Activated CD8-positive, alpha-beta T cell treated with anti-CD3 and anti-CD28 coated beads for 36 hours (primary cell): ENCODE results near the gene TNS3. TPM values are rescaled to one million over a fixed set of nuclear protein-coding genes. Genes with fewer than 3 reads are reported as not detected.

ENCODE experiments used
- ATAC-seq: fragments of 200-7000 bp; cut with Tn5 transposase; one replicate; pipeline ENCODE4 v1.10.0; 2021; ENCODE audit warnings: mild to moderate bottlenecking, moderate library complexity
- CTCF ChIA-PET: fragments of 350-600 bp; sonication (Branson Sonifier 250); formaldehyde crosslinking; loops from one replicate; lab custom pipeline; 2021; ENCODE audit warnings: antibody characterized with exemption; lab: Charles Lee
- POLR2A ChIA-PET: fragments of 350-600 bp; sonication (Branson Sonifier 250); formaldehyde crosslinking; loops from one replicate; lab custom pipeline; 2021; ENCODE audit warnings: antibody characterized with exemption; lab: Charles Lee
- DNase-seq: peaks from one replicate; pipeline ENCODE4 v3.0.0-alpha.2; 2020
- H3K27ac Mint-ChIP-seq: one replicate; pipeline ENCODE4 v1.8.0; 2021; ENCODE audit warnings: mild to moderate bottlenecking, mixed read lengths
- H3K27me3 Mint-ChIP-seq: one replicate; pipeline ENCODE4 v1.8.0; 2021; ENCODE audit warnings: mixed read lengths
- H3K36me3 Mint-ChIP-seq: one replicate; pipeline ENCODE4 v1.8.0; 2021; ENCODE audit warnings: low read depth, mixed read lengths
- H3K4me1 Mint-ChIP-seq: one replicate; pipeline ENCODE4 v1.8.0; 2021; ENCODE audit warnings: low read depth, mixed read lengths
- H3K4me3 Mint-ChIP-seq: one replicate; pipeline ENCODE4 v1.8.0; 2021; ENCODE audit warnings: mild to moderate bottlenecking, moderate library complexity, mixed read lengths
- H3K9me3 Mint-ChIP-seq: one replicate; pipeline ENCODE4 v1.8.0; 2021; ENCODE audit warnings: mixed read lengths
- CTCF ChIP-seq: fragments of 200-600 bp; IDR thresholded peaks from one replicate; pipeline ENCODE4 v1.8.0; 2022; ENCODE audit warnings: antibody characterized with exemption, mild to moderate bottlenecking
- intact Hi-C: fragments of 100-400 bp; cut with micrococcal nuclease; formaldehyde crosslinking; loops from one replicate; pipeline ENCODE4 v1.10.0; 2022
- total RNA-seq, 2 experiments: library from RNA; stranded (reverse); gene quantifications; one replicate each; pipeline ENCODE4 v1.2.3, GENCODE V29; 2021

TNS3 gene
- total RNA-seq, 2 experiments from 2014 or later, result 0.04 to 0.16 TPM

GRCh38 chr7:47549397-47549796 is 32.5 kb downstream of the TNS3 start:
- H3K4me1 Mint-ChIP-seq, result no peaks in the 10 kb centered on the region
- no peaks in the 10 kb centered on the region for H3K27me3 Mint-ChIP-seq
- no peak overlapping the region for H3K27ac Mint-ChIP-seq
- TF ChIP-seq CTCF, result no peak
- H3K4me3 Mint-ChIP-seq, result no peak overlapping the region
- no peak for DNase-seq
- intact Hi-C loops, result no loop called here
- H3K36me3 Mint-ChIP-seq, result no peaks in the 10 kb centered on the region
- CTCF ChIA-PET, result no interaction called here
- ATAC-seq, result no peak
- H3K9me3 Mint-ChIP-seq, result no peaks in the 10 kb centered on the region
- POLR2A ChIA-PET, result no interaction called here

- Mint-ChIP-seq H3K27me3 (no peaks in the 10 kb centered on the region), H3K36me3 (no peaks in the 10 kb centered on the region), H3K4me1 (no peaks in the 10 kb centered on the region), H3K9me3 (no peaks in the 10 kb centered on the region), H3K27ac (no peak overlapping the region), H3K4me3 (no peak overlapping the region)
- POLR2A ChIA-PET, result no interaction called here
- intact Hi-C loops, result no loop called here
- DNase-seq (no peak), ATAC-seq (no peak)
- CTCF ChIA-PET, result no interaction called here
- TF ChIP-seq CTCF, result no peak
Observed at GRCh38 chr7:47548546-47548945, 33.4 kb downstream of the TNS3 start.

- Mint-ChIP-seq H3K9me3 (no peaks in the 10 kb centered on the region), H3K27me3 (no peaks in the 10 kb centered on the region), H3K4me1 (no peaks in the 10 kb centered on the region), H3K4me3 (no peak overlapping the region), H3K27ac (no peak overlapping the region), H3K36me3 (no peaks in the 10 kb centered on the region)
- intact Hi-C loops, result no loop called here
- no peak for TF ChIP-seq CTCF
- POLR2A ChIA-PET, result no interaction called here
- ATAC-seq, result no peak
- CTCF ChIA-PET, result no interaction called here
- no peak for DNase-seq
Observed at GRCh38 chr7:47546733-47547494, 35.0 kb downstream of the TNS3 start.

- CTCF ChIA-PET, result no interaction called here
- Mint-ChIP-seq H3K36me3 (no peaks in the 10 kb centered on the region), H3K4me1 (no peaks in the 10 kb centered on the region), H3K27me3 (no peaks in the 10 kb centered on the region), H3K4me3 (no peak overlapping the region), H3K9me3 (no peaks in the 10 kb centered on the region), H3K27ac (no peak overlapping the region)
- TF ChIP-seq CTCF, result no peak
- no peak for ATAC-seq
- intact Hi-C loops, result no loop called here
- DNase-seq, result no peak
- POLR2A ChIA-PET, result no interaction called here
Observed at GRCh38 chr7:47546171-47546570, 35.7 kb downstream of the TNS3 start.

GRCh38 chr7:47544416-47544815 is 37.5 kb downstream of the TNS3 start:
- ChIA-PET CTCF (no interaction called here), POLR2A (no interaction called here)
- Mint-ChIP-seq H3K9me3 (no peaks in the 10 kb centered on the region), H3K36me3 (no peaks in the 10 kb centered on the region), H3K4me1 (no peaks in the 10 kb centered on the region), H3K27ac (no peak overlapping the region), H3K27me3 (peaks cover 3% of the 10 kb centered on the region), H3K4me3 (no peak overlapping the region)
- TF ChIP-seq CTCF, result no peak
- no peak for ATAC-seq
- intact Hi-C loops, result no loop called here
- no peak for DNase-seq
